AG04450 (cell line): ENCODE results near the gene CIBAR2. TPM values are rescaled to one million over a fixed set of nuclear protein-coding genes. Genes with fewer than 3 reads are reported as not detected.

ENCODE experiments used
- CTCF ChIA-PET: fragments of 300-600, 350-600 bp; formaldehyde crosslinking; extraction: SDS; loops from one replicate; lab custom pipeline; 2022; ENCODE audit warnings: antibody characterized with exemption, inconsistent platforms; lab: Charles Lee
- POLR2A ChIA-PET: fragments of 350-600 bp; formaldehyde crosslinking; extraction: SDS; loops from one replicate; lab custom pipeline; 2021; ENCODE audit warnings: antibody characterized with exemption, inconsistent platforms; lab: Yijun Ruan, JAX
- DNase-seq: peaks from one replicate; pipeline ENCODE4 v3.0.0-alpha.2; 2011; ENCODE audit warnings: low read depth, low spot score
- H3K27ac ChIP-seq: one replicate; pipeline ENCODE4 v1.5.1; 2012; ENCODE audit warnings: low read depth, low read length, control low read depth
- H3K27me3 ChIP-seq: one replicate; pipeline ENCODE4 v1.6.0; 2012; ENCODE audit warnings: low read length; ENCODE audit not compliant: control insufficient read depth, insufficient read depth
- H3K4me3 ChIP-seq: 2 replicates; pipeline ENCODE4 v1.5.1; 2011; ENCODE audit warnings: mild to moderate bottlenecking, low read depth, low read length, control low read depth
- H3K9me3 ChIP-seq: 2 replicates; pipeline ENCODE4 v1.5.1; 2012; ENCODE audit warnings: low read length; ENCODE audit not compliant: control insufficient read depth, insufficient read depth
- polyA plus RNA-seq: library from polyadenylated mRNA; depleted of rRNA; stranded (reverse); fragments of >200 nt; gene quantifications from 2 replicates; pipeline ENCODE4 v1.2.3, GENCODE V29; 2011
- TF ChIP-seq, protein P1 (sequence below): IDR thresholded peaks from 2 replicates; pipeline ENCODE4 v1.5.1; 2011; ENCODE audit warnings: low read depth, low read length, control low read depth, inconsistent platforms

The CIBAR2 gene
- polyA plus RNA-seq, 1 experiment: 0.41 TPM

DNA sequence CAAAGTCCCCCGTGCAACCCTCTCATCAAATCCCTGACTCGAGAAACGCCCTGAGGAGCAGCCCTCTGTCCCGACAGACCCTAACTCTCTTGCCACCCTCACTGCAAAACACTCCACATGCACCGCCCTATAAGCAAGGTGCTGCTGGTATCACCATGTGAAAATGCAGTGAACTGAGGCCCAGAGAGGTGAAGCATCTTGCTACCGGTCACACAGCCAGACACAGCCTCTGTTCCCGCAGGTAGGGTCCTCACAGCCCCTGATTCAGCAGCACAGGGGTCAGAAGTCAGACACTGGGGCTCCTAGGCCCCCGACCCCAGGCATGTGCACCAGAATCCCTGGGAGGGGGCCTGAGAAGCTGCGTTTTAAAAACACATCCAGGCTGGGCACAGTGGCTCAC lies 1.1 kb downstream of the CIBAR2 start:
- POLR2A ChIA-PET: no interaction called here
- TF ChIP-seq, protein P1, sequence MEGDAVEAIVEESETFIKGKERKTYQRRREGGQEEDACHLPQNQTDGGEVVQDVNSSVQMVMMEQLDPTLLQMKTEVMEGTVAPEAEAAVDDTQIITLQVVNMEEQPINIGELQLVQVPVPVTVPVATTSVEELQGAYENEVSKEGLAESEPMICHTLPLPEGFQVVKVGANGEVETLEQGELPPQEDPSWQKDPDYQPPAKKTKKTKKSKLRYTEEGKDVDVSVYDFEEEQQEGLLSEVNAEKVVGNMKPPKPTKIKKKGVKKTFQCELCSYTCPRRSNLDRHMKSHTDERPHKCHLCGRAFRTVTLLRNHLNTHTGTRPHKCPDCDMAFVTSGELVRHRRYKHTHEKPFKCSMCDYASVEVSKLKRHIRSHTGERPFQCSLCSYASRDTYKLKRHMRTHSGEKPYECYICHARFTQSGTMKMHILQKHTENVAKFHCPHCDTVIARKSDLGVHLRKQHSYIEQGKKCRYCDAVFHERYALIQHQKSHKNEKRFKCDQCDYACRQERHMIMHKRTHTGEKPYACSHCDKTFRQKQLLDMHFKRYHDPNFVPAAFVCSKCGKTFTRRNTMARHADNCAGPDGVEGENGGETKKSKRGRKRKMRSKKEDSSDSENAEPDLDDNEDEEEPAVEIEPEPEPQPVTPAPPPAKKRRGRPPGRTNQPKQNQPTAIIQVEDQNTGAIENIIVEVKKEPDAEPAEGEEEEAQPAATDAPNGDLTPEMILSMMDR: no peak

DNA sequence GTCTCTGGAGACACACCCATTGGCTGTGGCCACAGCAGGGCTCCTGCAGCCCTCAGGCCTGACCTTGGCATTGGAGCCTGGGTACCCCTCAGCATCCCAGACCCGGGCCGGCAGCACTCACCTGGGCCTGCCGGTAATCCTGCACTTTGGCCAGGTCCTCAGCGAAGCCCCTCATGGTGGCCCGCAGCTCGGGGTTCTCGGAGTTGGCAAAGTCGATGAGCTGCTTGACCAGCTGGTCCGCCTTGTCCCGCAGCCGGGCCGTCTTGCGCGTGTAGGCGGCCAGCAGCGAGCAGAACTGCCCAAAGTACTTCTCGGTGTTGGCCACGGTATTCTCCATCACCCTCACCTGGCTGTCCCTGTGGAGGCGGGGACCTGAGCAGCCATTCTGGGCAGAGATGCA lies 2.2 kb downstream of the CIBAR2 start:
- no peak overlapping the region for H3K27ac ChIP-seq
- H3K9me3 ChIP-seq: peaks cover 4% of the 10 kb centered on the region; the same call in 1 of the 2 replicates
- H3K4me3 ChIP-seq: no peak overlapping the region
- CTCF ChIA-PET: no interaction called here
- POLR2A ChIA-PET: no interaction called here
- DNase-seq: no peak
- TF ChIP-seq, protein P1: no peak
- H3K27me3 ChIP-seq: peaks cover 8% of the 10 kb centered on the region

More for the DNA sequence above, 1.1 kb downstream of the CIBAR2 start:
- CTCF ChIA-PET: interaction anchor here (2.1 kb wide), 1 partner anchor 142 kb away, joined by 5 read pairs; no protein-coding TSS in a partner anchor
- Histone ChIP-seq H3K27ac (no peak overlapping the region), H3K9me3 (peaks cover 4% of the 10 kb centered on the region; the same call in 1 of the 2 replicates), H3K27me3 (peaks cover 5% of the 10 kb centered on the region), H3K4me3 (no peak overlapping the region)
- DNase-seq: no peak

- H3K4me3 ChIP-seq: no peak overlapping the region
- POLR2A ChIA-PET: no interaction called here
- CTCF ChIA-PET: no interaction called here
- H3K27ac ChIP-seq: no peak overlapping the region
- TF ChIP-seq, protein P1: no peak
- no peak for DNase-seq
- H3K9me3 ChIP-seq: peaks cover 4% of the 10 kb centered on the region; the same call in 1 of the 2 replicates
- H3K27me3 ChIP-seq: peaks cover 10% of the 10 kb centered on the region
Measured at GRCh38 chr16:85107532-85107931, 4.7 kb downstream of the CIBAR2 start.

DNA sequence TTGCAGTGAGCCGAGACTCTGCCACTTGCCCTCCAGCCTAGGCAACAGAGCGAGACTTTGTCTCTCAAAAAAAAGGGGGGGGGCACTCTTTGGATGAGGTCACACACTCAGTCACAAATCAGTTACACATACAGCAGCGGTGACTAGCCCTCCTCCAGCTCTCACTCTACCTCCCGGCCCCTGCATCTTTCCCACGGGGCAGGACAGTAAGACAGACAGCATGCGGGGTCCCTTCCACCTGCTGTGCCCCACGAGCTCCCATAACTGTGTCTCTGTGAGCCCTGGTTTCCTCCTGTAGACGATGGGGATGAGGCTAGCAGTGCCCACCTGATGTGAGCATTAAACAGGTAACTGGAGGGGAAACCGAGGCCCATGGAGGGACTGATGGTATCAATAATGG lies 5.2 kb downstream of the CIBAR2 start:
- H3K27me3 ChIP-seq: peaks cover 10% of the 10 kb centered on the region
- TF ChIP-seq, protein P1: no peak
- ChIA-PET CTCF (no interaction called here), POLR2A (no interaction called here)
- H3K9me3 ChIP-seq: peaks cover 4% of the 10 kb centered on the region; the same call in 1 of the 2 replicates
- DNase-seq: no peak
- no peak overlapping the region for H3K4me3 ChIP-seq
- no peak overlapping the region for H3K27ac ChIP-seq

GRCh38 chr16:85105475-85105874 lies 6.8 kb downstream of the CIBAR2 start:
- POLR2A ChIA-PET: no interaction called here
- peaks cover 4% of the 10 kb centered on the region; the same call in 1 of the 2 replicates for H3K9me3 ChIP-seq
- H3K27ac ChIP-seq: no peak overlapping the region
- H3K27me3 ChIP-seq: peaks cover 10% of the 10 kb centered on the region
- CTCF ChIA-PET: interaction anchor here (0.7 to 1.2 kb wide), 3 partner anchors 9 to 149 kb away, joined by 3 read pairs; no protein-coding TSS in a partner anchor
- H3K4me3 ChIP-seq: no peak overlapping the region
- TF ChIP-seq, protein P1: no peak
- no peak for DNase-seq
